ENCODE measurements around the gene CACNA2D1. TPM values are rescaled to one million over a fixed set of nuclear protein-coding genes. Genes with fewer than 3 reads are reported as not detected.
A peak's percentile ranks its signal among the peaks of the same experiment; 100 is the strongest.

The CACNA2D1 gene
- total and polyA plus RNA-seq, 4 donors, result 1.1 to 33.4 (median 6.5) TPM

GRCh38 chr7:82241356-82241755 is 202.2 kb downstream of the CACNA2D1 start:
- no peak for TF ChIP-seq CTCF (IDR thresholded peaks at IDR 0.05; ENCODE audit: control extremely low read depth, extremely low read depth)
- Histone ChIP-seq H3K36me3 (ENCODE audit: control insufficient read depth in 4 of 4, insufficient read depth in 4 of 4, low read length in 4 of 4) (no peaks in the 10 kb centered on the region), H3K4me1 (ENCODE audit: control insufficient read depth in 5 of 5, insufficient read depth in 5 of 5, low read length in 5 of 5) (peaks cover 0 to 3% (median 0%) of the 10 kb centered on the region in 5 donors), H3K27ac (ENCODE audit: low read depth in 1 of 2, low read length in 1 of 2) (no peak overlapping the region), H3K9me3 (ENCODE audit: control insufficient read depth in 4 of 4, insufficient read depth in 3 of 4, low read length in 3 of 4) (no peaks in the 10 kb centered on the region), H3K9ac (ENCODE audit: insufficient read depth in 1 of 2, low read length in 2 of 2) (no peak overlapping the region), H3K4me3 (no peak overlapping the region), H3K27me3 (ENCODE audit: control insufficient read depth in 3 of 3, insufficient read depth in 3 of 3, low read length in 2 of 3) (no peaks in the 10 kb centered on the region)
- ATAC-seq (ENCODE audit: insufficient read depth, low FRiP score) (no peak), DNase-seq (no peak)

DNA sequence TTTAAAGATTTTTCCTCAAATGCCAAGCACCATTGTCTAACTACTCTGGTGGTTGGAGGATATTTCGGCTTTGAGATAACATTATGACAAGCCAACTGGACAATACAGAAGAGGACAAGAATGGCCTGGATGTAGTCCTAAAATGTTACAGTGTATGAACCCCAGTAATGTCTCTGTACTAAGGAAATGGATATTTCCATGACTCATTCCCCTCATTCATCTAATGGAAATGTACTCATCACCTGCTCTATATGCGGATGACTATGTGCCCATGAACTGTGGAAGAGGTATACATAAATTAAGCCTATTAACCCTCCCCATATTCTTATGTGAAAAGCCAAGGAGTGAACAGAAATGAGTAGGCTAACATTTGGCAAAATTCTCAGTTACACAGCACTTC is 207.9 kb downstream of the CACNA2D1 start:
- DNase-seq (no peak), ATAC-seq (ENCODE audit: insufficient read depth, low FRiP score) (no peak)
- Histone ChIP-seq H3K9me3 (ENCODE audit: control insufficient read depth in 4 of 4, insufficient read depth in 3 of 4, low read length in 3 of 4) (no peaks in the 10 kb centered on the region), H3K9ac (ENCODE audit: insufficient read depth in 1 of 2, low read length in 2 of 2) (no peak overlapping the region), H3K27me3 (ENCODE audit: control insufficient read depth in 3 of 3, insufficient read depth in 3 of 3, low read length in 2 of 3) (no peaks in the 10 kb centered on the region), H3K4me1 (ENCODE audit: control insufficient read depth in 5 of 5, insufficient read depth in 5 of 5, low read length in 5 of 5) (peaks cover 0 to 4% (median 0%) of the 10 kb centered on the region in 5 donors), H3K36me3 (ENCODE audit: control insufficient read depth in 4 of 4, insufficient read depth in 4 of 4, low read length in 4 of 4) (no peaks in the 10 kb centered on the region), H3K27ac (ENCODE audit: low read depth in 1 of 2, low read length in 1 of 2) (peak overlapping the region in 1 of 2 donors; percentile 2), H3K4me3 (no peak overlapping the region)
- no peak for TF ChIP-seq CTCF (IDR thresholded peaks at IDR 0.05; ENCODE audit: control extremely low read depth, extremely low read depth)
- whole genome bisulfite sequencing, 2 donors, result 88 to 97% methylated on average over 2 of the region's 2 CpGs

DNA sequence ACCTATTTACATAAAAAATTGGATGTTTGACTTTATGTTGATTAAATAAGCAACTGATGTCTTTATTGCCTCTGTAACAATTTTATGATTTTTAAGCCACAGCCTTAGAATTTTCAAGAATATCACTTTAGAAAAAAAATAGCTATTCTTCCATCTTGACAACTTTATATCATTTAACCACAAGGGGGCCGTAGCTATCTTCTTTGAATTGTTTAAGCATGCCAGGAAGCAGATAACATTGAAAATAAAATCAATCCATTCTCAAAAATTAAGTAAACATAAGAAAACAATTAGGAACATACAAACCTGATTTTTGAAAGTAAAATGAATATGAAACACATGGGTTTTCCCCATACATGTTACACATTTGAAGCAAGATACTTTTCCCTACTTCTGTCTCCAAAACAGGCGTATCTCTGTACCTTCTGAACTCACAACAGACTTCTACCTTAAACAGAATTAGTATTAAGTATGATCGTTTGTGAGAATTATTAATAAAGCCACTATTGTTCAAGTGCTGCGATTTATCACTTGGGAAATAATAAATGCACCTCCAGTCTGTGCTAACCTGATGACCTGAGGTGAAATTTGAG is 209.0 kb downstream of the CACNA2D1 start:
- Histone ChIP-seq H3K9ac (ENCODE audit: insufficient read depth in 1 of 2, low read length in 2 of 2) (no peak overlapping the region), H3K9me3 (ENCODE audit: control insufficient read depth in 4 of 4, insufficient read depth in 3 of 4, low read length in 3 of 4) (no peaks in the 10 kb centered on the region), H3K27me3 (ENCODE audit: control insufficient read depth in 3 of 3, insufficient read depth in 3 of 3, low read length in 2 of 3) (no peaks in the 10 kb centered on the region), H3K4me3 (no peak overlapping the region), H3K4me1 (ENCODE audit: control insufficient read depth in 5 of 5, insufficient read depth in 5 of 5, low read length in 5 of 5) (peaks cover 0 to 5% (median 0%) of the 10 kb centered on the region in 5 donors), H3K27ac (ENCODE audit: low read depth in 1 of 2, low read length in 1 of 2) (no peak overlapping the region), H3K36me3 (ENCODE audit: control insufficient read depth in 4 of 4, insufficient read depth in 4 of 4, low read length in 4 of 4) (no peaks in the 10 kb centered on the region)
- 49 to 58% methylated on average over 4 of the region's 4 CpGs for WGBS, 2 donors
- DNase-seq (peak in 2 of 3 donors; percentile 74 to 76), ATAC-seq (ENCODE audit: insufficient read depth, low FRiP score) (no peak)
- TF ChIP-seq CTCF (IDR thresholded peaks at IDR 0.05; ENCODE audit: control extremely low read depth, extremely low read depth), result peak; percentile 8

Measured in lung (tissue), 12 donors.